Esophagus squamous epithelium (tissue), 5 donors: ENCODE data around the gene STON2. TPM values are rescaled to one million over a fixed set of nuclear protein-coding genes. Genes with fewer than 3 reads are reported as not detected.
A peak's percentile ranks its signal among the peaks of the same experiment; 100 is the strongest.

Experiments used
- DNase-seq: peaks from one replicate; lab custom pipeline; 2025; lab: John Stamatoyannopoulos, UW
- H3K27ac ChIP-seq, 4 donors: fragments of 200-600 bp; sonication (generic); one replicate each; pipeline ENCODE4 v1.5.1; 2016 to 2019; ENCODE audit warnings: mild to moderate bottlenecking in 1 of 4
- H3K27me3 ChIP-seq, 4 donors: fragments of 200-600 bp; sonication (generic); 1 replicate in 3 of 4; 2 replicates in 1 of 4; pipeline versions ENCODE4 v1.5.1 to v1.6.0; 2017 to 2021; ENCODE audit warnings: antibody characterized with exemption in 1 of 4
- H3K36me3 ChIP-seq, 3 donors: fragments of 200-600 bp; sonication (generic); one replicate each; pipeline ENCODE4 v1.5.1; 2016 to 2019
- H3K4me1 ChIP-seq, 3 donors: fragments of 200-600 bp; sonication (generic); one replicate each; pipeline ENCODE4 v1.5.1; 2017 to 2019
- H3K4me3 ChIP-seq, 4 donors: fragments of 200-600 bp; sonication (generic); 1 replicate in 3 of 4; 2 replicates in 1 of 4; pipeline ENCODE4 v1.5.1; 2016 to 2019; ENCODE audit warnings: mild to moderate bottlenecking in 2 of 4, moderate library complexity in 1 of 4
- H3K9me3 ChIP-seq, 3 donors: fragments of 200-600 bp; sonication (generic); one replicate each; pipeline ENCODE4 v1.5.1; 2016 to 2019
- CTCF ChIP-seq, 6 experiments: fragments of 450-650 bp in 4 of 6; fragments of 200-600 bp in 2 of 6; sonication (generic) in 2 of 6; IDR thresholded peaks; one replicate each; pipeline ENCODE4 v1.5.1; 2016 to 2019; ENCODE audit warnings: antibody characterized with exemption in 6 of 6, mild to moderate bottlenecking in 4 of 6, moderate library complexity in 4 of 6
- POLR2A ChIP-seq, 4 donors: fragments of 450-650 bp; IDR thresholded peaks; one replicate each; pipeline ENCODE4 v1.6.1; 2017; ENCODE audit warnings: antibody characterized with exemption in 4 of 4, mild to moderate bottlenecking in 4 of 4, moderate library complexity in 3 of 4
- WGBS, 2 donors: methylation state at CpG; one replicate each; pipeline ENCODE4 v1.1.5; 2018; 5-methylcytosine and 5-hydroxymethylcytosine counted together
- intact Hi-C: fragments of 100-400 bp; cut with DNase I; formaldehyde crosslinking; loops from one replicate; pipeline ENCODE4 v1.15.0; 2022
- total RNA-seq, 4 donors: library from RNA; depleted of rRNA; stranded (reverse); fragments of >200 nt; gene quantifications; one replicate each; pipeline ENCODE4 v1.1.0, GENCODE V29; 2016
- donor health status: DM: yes; HTN: yes; CAD: no.

The STON2 gene
- total RNA-seq, 4 donors from 2014 or later = 58.7 to 71.6 (median 67.1) TPM

- no peak for DNase-seq
- no peak for TF ChIP-seq CTCF (IDR thresholded peaks at IDR 0.05)
- no peak for TF ChIP-seq POLR2A (IDR thresholded peaks at IDR 0.05)
- Histone ChIP-seq H3K36me3 (peaks cover 0 to 4% (median 0%) of the 10 kb centered on the region in 3 donors), H3K27me3 (no peaks in the 10 kb centered on the region), H3K9me3 (no peaks in the 10 kb centered on the region), H3K4me3 (no peak overlapping the region), H3K4me1 (no peaks in the 10 kb centered on the region), H3K27ac (peak overlapping the region in 1 of 4 donors; percentile 65)
- intact Hi-C loops = no loop called here
- WGBS, 2 donors = 76 to 85% methylated on average over 7 to 8 of the region's 8 CpGs
Observed at GRCh38 chr14:81416194-81416952, 16.2 kb upstream of the STON2 start.

GRCh38 chr14:81415781-81416180 is 15.7 kb upstream of the STON2 start:
- 58 to 96% methylated on average over 3 to 4 of the region's 4 CpGs for WGBS, 2 donors
- H3K9me3 ChIP-seq = no peaks in the 10 kb centered on the region
- no peak for DNase-seq
- peaks cover 0 to 4% (median 0%) of the 10 kb centered on the region in 3 donors for H3K36me3 ChIP-seq
- TF ChIP-seq CTCF (IDR thresholded peaks at IDR 0.05) = no peak
- TF ChIP-seq POLR2A (IDR thresholded peaks at IDR 0.05) = no peak
- no peaks in the 10 kb centered on the region for H3K27me3 ChIP-seq
- no peak overlapping the region for H3K27ac ChIP-seq
- intact Hi-C loops = no loop called here
- no peaks in the 10 kb centered on the region for H3K4me1 ChIP-seq
- H3K4me3 ChIP-seq = no peak overlapping the region

GRCh38 chr14:81414123-81414522 is 14.0 kb upstream of the STON2 start:
- intact Hi-C loops = no loop called here
- 76 to 83% methylated on average over 4 of the region's 4 CpGs for WGBS, 2 donors
- Histone ChIP-seq H3K27ac (no peak overlapping the region), H3K27me3 (no peaks in the 10 kb centered on the region), H3K36me3 (peaks cover 0 to 4% (median 0%) of the 10 kb centered on the region in 3 donors), H3K9me3 (no peaks in the 10 kb centered on the region), H3K4me3 (no peak overlapping the region), H3K4me1 (no peaks in the 10 kb centered on the region)
- TF ChIP-seq POLR2A (IDR thresholded peaks at IDR 0.05) = no peak
- no peak for TF ChIP-seq CTCF (IDR thresholded peaks at IDR 0.05)
- no peak for DNase-seq

- TF ChIP-seq POLR2A (IDR thresholded peaks at IDR 0.05) = no peak
- no peak for TF ChIP-seq CTCF (IDR thresholded peaks at IDR 0.05)
- no peaks in the 10 kb centered on the region for H3K27me3 ChIP-seq
- no peaks in the 10 kb centered on the region for H3K36me3 ChIP-seq
- WGBS, 2 donors = 88% methylated on average over 6 to 19 of the region's 19 CpGs
- H3K4me1 ChIP-seq = no peaks in the 10 kb centered on the region
- DNase-seq = no peak
- H3K9me3 ChIP-seq = no peaks in the 10 kb centered on the region
- intact Hi-C loops = no loop called here
- no peak overlapping the region for H3K4me3 ChIP-seq
- no peak overlapping the region for H3K27ac ChIP-seq
Observed at GRCh38 chr14:81412779-81413178, 12.7 kb upstream of the STON2 start.

GRCh38 chr14:81408595-81408994 is 8.5 kb upstream of the STON2 start:
- no peak overlapping the region for H3K27ac ChIP-seq
- intact Hi-C loops = no loop called here
- H3K4me3 ChIP-seq = no peak overlapping the region
- TF ChIP-seq CTCF (IDR thresholded peaks at IDR 0.05) = no peak
- TF ChIP-seq POLR2A (IDR thresholded peaks at IDR 0.05) = no peak
- 58 to 87% methylated on average over 1 of the region's 1 CpG for WGBS, 2 donors
- H3K36me3 ChIP-seq = no peaks in the 10 kb centered on the region
- H3K27me3 ChIP-seq = no peaks in the 10 kb centered on the region
- DNase-seq = no peak
- no peaks in the 10 kb centered on the region for H3K9me3 ChIP-seq
- peaks cover 0 to 9% (median 0%) of the 10 kb centered on the region in 3 donors for H3K4me1 ChIP-seq
